Measurements from ENCODE around the gene SMIM10L2A. TPM values are rescaled to one million over a fixed set of nuclear protein-coding genes. Genes with fewer than 3 reads are reported as not detected.

SMIM10L2A gene
- total RNA-seq, 2 donors from 2014 or later: 2.9 to 4.0 TPM

GRCh38 chrX:135425026-135425965 is 3.6 kb downstream of the SMIM10L2A start:
- DNase-seq: no peak
- intact Hi-C loops (cut with DNase I): no loop called here
- 61 to 85% methylated on average over 6 to 11 of the region's 16 CpGs for WGBS, 2 donors

DNA sequence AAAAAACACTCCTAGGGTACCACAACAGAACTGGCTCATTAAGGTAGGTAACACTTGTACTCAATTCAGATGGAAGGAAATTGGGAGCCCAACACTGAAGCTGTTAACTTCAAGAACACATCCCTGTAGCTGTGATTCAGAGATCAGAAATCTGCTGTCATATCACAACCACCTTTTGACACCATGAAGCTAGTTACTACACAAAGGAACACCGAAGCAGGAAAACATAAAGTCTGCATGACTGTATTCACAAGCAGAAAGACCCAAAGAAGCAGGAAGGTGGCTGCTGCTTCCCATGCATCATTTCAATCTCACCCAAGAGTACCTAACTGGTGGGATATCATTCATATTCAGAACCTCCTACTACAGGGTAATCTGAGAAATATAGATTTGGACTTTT is 7.7 kb downstream of the SMIM10L2A start:
- no peak overlapping the region for H3K27ac ChIP-seq
- no peak overlapping the region for H3K4me3 ChIP-seq
- ATAC-seq (no peak), DNase-seq (no peak)
- no peaks in the 10 kb centered on the region for H3K9me3 ChIP-seq
- TF ChIP-seq, protein P1, sequence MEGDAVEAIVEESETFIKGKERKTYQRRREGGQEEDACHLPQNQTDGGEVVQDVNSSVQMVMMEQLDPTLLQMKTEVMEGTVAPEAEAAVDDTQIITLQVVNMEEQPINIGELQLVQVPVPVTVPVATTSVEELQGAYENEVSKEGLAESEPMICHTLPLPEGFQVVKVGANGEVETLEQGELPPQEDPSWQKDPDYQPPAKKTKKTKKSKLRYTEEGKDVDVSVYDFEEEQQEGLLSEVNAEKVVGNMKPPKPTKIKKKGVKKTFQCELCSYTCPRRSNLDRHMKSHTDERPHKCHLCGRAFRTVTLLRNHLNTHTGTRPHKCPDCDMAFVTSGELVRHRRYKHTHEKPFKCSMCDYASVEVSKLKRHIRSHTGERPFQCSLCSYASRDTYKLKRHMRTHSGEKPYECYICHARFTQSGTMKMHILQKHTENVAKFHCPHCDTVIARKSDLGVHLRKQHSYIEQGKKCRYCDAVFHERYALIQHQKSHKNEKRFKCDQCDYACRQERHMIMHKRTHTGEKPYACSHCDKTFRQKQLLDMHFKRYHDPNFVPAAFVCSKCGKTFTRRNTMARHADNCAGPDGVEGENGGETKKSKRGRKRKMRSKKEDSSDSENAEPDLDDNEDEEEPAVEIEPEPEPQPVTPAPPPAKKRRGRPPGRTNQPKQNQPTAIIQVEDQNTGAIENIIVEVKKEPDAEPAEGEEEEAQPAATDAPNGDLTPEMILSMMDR (IDR thresholded peaks at IDR 0.05): no peak
- no peak for TF ChIP-seq POLR2A (IDR thresholded peaks at IDR 0.05)
- 83% methylated on average over 1 of the region's 1 CpG; no CpG with 5 or more reads in 1 of the 2 donors for WGBS, 2 donors
- no peaks in the 10 kb centered on the region for H3K4me1 ChIP-seq
- H3K27me3 ChIP-seq: no peaks in the 10 kb centered on the region
- no peaks in the 10 kb centered on the region for H3K36me3 ChIP-seq (replicated peaks in 1 of 2; ENCODE audit: insufficient read depth in 1 of 2, low read depth in 2 of 2)
- intact Hi-C loops (cut with DNase I): no loop called here

More at GRCh38 chrX:135425026-135425965, 3.6 kb downstream of the SMIM10L2A start:
- Histone ChIP-seq H3K36me3 (replicated peaks in 1 of 2; ENCODE audit: insufficient read depth in 1 of 2, low read depth in 2 of 2) (no peaks in the 10 kb centered on the region), H3K27ac (no peak overlapping the region), H3K4me3 (no peak overlapping the region), H3K9me3 (no peaks in the 10 kb centered on the region), H3K4me1 (peaks cover 10% of the 10 kb centered on the region), H3K27me3 (no peaks in the 10 kb centered on the region)
- TF ChIP-seq POLR2A (IDR thresholded peaks at IDR 0.05): no peak
- TF ChIP-seq, protein P1 (IDR thresholded peaks at IDR 0.05): no peak
- ATAC-seq: no peak

- no peaks in the 10 kb centered on the region for H3K4me1 ChIP-seq
- no peak for TF ChIP-seq POLR2A (IDR thresholded peaks at IDR 0.05)
- TF ChIP-seq, protein P1 (IDR thresholded peaks at IDR 0.05): no peak
- intact Hi-C loops (cut with DNase I): no loop called here
- no peak overlapping the region for H3K27ac ChIP-seq
- H3K9me3 ChIP-seq: no peaks in the 10 kb centered on the region
- DNase-seq: no peak
- H3K4me3 ChIP-seq: no peak overlapping the region
- no peak for ATAC-seq
- no peaks in the 10 kb centered on the region for H3K27me3 ChIP-seq
- H3K36me3 ChIP-seq (replicated peaks in 1 of 2; ENCODE audit: insufficient read depth in 1 of 2, low read depth in 2 of 2): no peaks in the 10 kb centered on the region
These were observed 10.1 kb downstream of the SMIM10L2A start for GRCh38 chrX:135431886-135432285.

DNA sequence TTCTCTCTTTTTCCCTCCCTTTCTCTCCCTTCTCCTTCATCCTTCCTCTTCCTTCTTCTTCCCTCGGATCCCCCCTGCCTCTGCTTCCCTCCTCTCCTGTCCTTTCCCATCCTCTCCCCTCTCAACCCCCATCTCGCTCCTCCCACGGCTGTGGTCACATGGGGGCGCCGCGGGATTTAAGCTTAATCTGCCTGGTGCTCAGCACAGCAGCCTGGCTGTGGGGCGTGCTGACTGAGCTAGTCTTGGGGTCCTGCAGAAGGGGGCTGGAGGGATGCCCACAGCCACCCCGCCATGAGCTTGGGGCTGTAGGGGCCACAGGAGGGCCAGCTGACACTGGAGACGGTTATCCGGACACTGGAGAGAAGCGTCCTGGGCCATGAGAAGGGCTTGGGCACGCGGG is 10.7 kb downstream of the SMIM10L2A start:
- Histone ChIP-seq H3K36me3 (replicated peaks in 1 of 2; ENCODE audit: insufficient read depth in 1 of 2, low read depth in 2 of 2) (no peaks in the 10 kb centered on the region), H3K27me3 (no peaks in the 10 kb centered on the region), H3K4me1 (no peaks in the 10 kb centered on the region), H3K27ac (no peak overlapping the region), H3K4me3 (no peak overlapping the region), H3K9me3 (no peaks in the 10 kb centered on the region)
- intact Hi-C loops (cut with DNase I): no loop called here
- DNase-seq: no peak
- no peak for TF ChIP-seq POLR2A (IDR thresholded peaks at IDR 0.05)
- TF ChIP-seq, protein P1 (IDR thresholded peaks at IDR 0.05): no peak
- no peak for ATAC-seq
- 64 to 67% methylated on average over 8 to 9 of the region's 13 CpGs for WGBS, 2 donors
